K562 (cell line): ENCODE measurements around the gene ZNF747. TPM values are rescaled to one million over a fixed set of nuclear protein-coding genes. Genes with fewer than 3 reads are reported as not detected.

Source experiments
- ATAC-seq: fragments of 200-7000 bp; cut with Tn5 transposase; 3 replicates; pipeline ENCODE4 v1.9.1; 2020; ENCODE audit warnings: moderate library complexity
- BruUV-seq: library from RNA; stranded (reverse); fragments of 400-500 nt; replicated peaks from 2 replicates; lab custom pipeline; 2021; lab: Mats Ljungman, UMichigan
- CTCF ChIA-PET: fragments of 300-600 bp; formaldehyde crosslinking; extraction: SDS; loops from one replicate; lab custom pipeline; 2021; ENCODE audit warnings: low intra/inter-chr PET ratio; lab: Yijun Ruan, JAX
- POLR2A ChIA-PET: fragments of 300-600, 350-650 bp; sonication (Branson Sonifier 250); formaldehyde crosslinking; extraction: SDS; loops from one replicate; lab custom pipeline; 2021; ENCODE audit warnings: antibody characterized with exemption, inconsistent platforms; lab: Yijun Ruan, JAX
- DNase-seq, 4 experiments: peaks; one replicate each; pipeline versions ENCODE4 v3.0.0 to v3.0.0-alpha.2; 2011 to 2018; ENCODE audit warnings: low spot score in 3 of 4, mixed read lengths in 3 of 4; ENCODE audit errors: extremely low read depth in 1 of 4
- FAIRE-seq: peaks from 2 replicates; lab custom pipeline; 2011; peaks lifted over from hg19 to GRCh38; lab: Jason Lieb, UNC
- H2AFZ ChIP-seq: 2 replicates; pipeline ENCODE4 v1.6.0; 2011; ENCODE audit warnings: low read depth, low read length, control low read depth, inconsistent platforms
- H3K27ac ChIP-seq: fragments of 200-600 bp; 3 replicates; pipeline ENCODE4 v1.8.0; 2011; ENCODE audit warnings: low read depth, mild to moderate bottlenecking, control low read depth, inconsistent platforms, low read length, moderate library complexity, mixed read lengths; ENCODE audit errors: extremely low read depth
- H3K27me3 ChIP-seq, 2 experiments: fragments of 300-600 bp in 1 of 2; 2 replicates in 1 of 2; 3 replicates in 1 of 2; pipeline versions ENCODE4 v1.6.0 to v1.8.0; 2011; ENCODE audit warnings: inconsistent platforms in 2 of 2, low read length in 2 of 2, mild to moderate bottlenecking in 1 of 2, mixed read lengths in 1 of 2, moderate library complexity in 1 of 2; ENCODE audit not compliant: control insufficient read depth in 2 of 2, insufficient read depth in 2 of 2
- H3K36me3 ChIP-seq: fragments of 300-600 bp; 3 replicates; pipeline ENCODE4 v1.8.0; 2011; ENCODE audit warnings: mild to moderate bottlenecking, low read length, inconsistent platforms; ENCODE audit not compliant: control insufficient read depth, insufficient read depth
- H3K4me1 ChIP-seq, 2 experiments: fragments of 200-600 bp in 1 of 2; replicated peaks in 1 of 2; 2 replicates in 1 of 2; 3 replicates in 1 of 2; pipeline versions ENCODE4 v1.5.1 to v1.8.0; 2011; ENCODE audit warnings: inconsistent platforms in 2 of 2, low read length in 2 of 2, mild to moderate bottlenecking in 1 of 2, mixed read lengths in 1 of 2, moderate library complexity in 1 of 2; ENCODE audit not compliant: control insufficient read depth in 2 of 2, insufficient read depth in 2 of 2
- H3K4me2 ChIP-seq: 2 replicates; pipeline ENCODE4 v1.6.1; 2011; ENCODE audit warnings: low read length, control low read depth, inconsistent platforms, mixed read lengths; ENCODE audit not compliant: insufficient read depth
- H3K4me3 ChIP-seq: fragments of 200-600 bp; sonication (generic), shearing (Covaris generic); 2 replicates; pipeline ENCODE4 v1.5.1; 2016; ENCODE audit warnings: control low read depth, inconsistent platforms
- H3K79me2 ChIP-seq: fragments of 200-600 bp; 3 replicates; pipeline ENCODE4 v1.8.0; 2011; ENCODE audit warnings: low read length, inconsistent platforms; ENCODE audit not compliant: control insufficient read depth, insufficient read depth
- H3K9ac ChIP-seq, 2 experiments: 2 replicates each; pipeline versions ENCODE4 v1.6.0 to v1.6.1; 2011; ENCODE audit warnings: low read depth in 2 of 2, low read length in 2 of 2, control low read depth in 1 of 2, inconsistent platforms in 1 of 2, mild to moderate bottlenecking in 1 of 2, mixed read lengths in 1 of 2; ENCODE audit not compliant: insufficient read depth in 1 of 2
- H3K9me1 ChIP-seq: one replicate; pipeline ENCODE4 v1.6.0; 2011; ENCODE audit warnings: inconsistent platforms, mild to moderate bottlenecking, low read length, moderate library complexity; ENCODE audit not compliant: control insufficient read depth, insufficient read depth
- H3K9me3 ChIP-seq: replicated peaks from 2 replicates; pipeline ENCODE4 v1.5.1; 2011; ENCODE audit warnings: low read depth, low read length, inconsistent platforms; ENCODE audit not compliant: control insufficient read depth, insufficient read depth
- H4K20me1 ChIP-seq: replicated peaks from 2 replicates; pipeline ENCODE4 v1.6.1; 2011; ENCODE audit warnings: low read length, inconsistent platforms, mixed read lengths; ENCODE audit not compliant: control insufficient read depth, insufficient read depth
- CTCF ChIP-seq, 3 experiments: IDR thresholded peaks in 2 of 3; conservative IDR thresholded peaks in 1 of 3; 2 replicates each; pipeline ENCODE4 v1.5.1; 2011 to 2012; ENCODE audit warnings: low read length in 3 of 3, mild to moderate bottlenecking in 3 of 3, control low read depth in 2 of 3, improper control_type of control experiment in 1 of 3, inconsistent platforms in 1 of 3, low read depth in 1 of 3, mixed read lengths in 1 of 3, moderate library complexity in 1 of 3; ENCODE audit not compliant: insufficient read depth in 2 of 3
- KLF1 ChIP-seq: fragments of 450-650 bp; IDR thresholded peaks from 2 replicates; pipeline ENCODE4 v1.6.1; 2016; ENCODE audit warnings: missing genetic modification characterization, missing compliant biosample characterization
- KLF6 ChIP-seq: fragments of 250-450 bp; sonication (Bioruptor Pico); IDR thresholded peaks from 2 replicates; pipeline ENCODE4 v1.4.0; 2020; ENCODE audit warnings: mild to moderate bottlenecking, moderate library complexity, borderline replicate concordance
- NR2C2 ChIP-seq, 2 experiments: fragments of 200-800 bp in 1 of 2; sonication (Bioruptor generic) in 1 of 2; sonication (generic) in 1 of 2; formaldehyde crosslinking in 1 of 2; IDR thresholded peaks; 2 replicates each; pipeline versions ENCODE4 v1.6.1 to v1.8.0; 2016 to 2022; ENCODE audit warnings: mild to moderate bottlenecking in 1 of 2, missing compliant biosample characterization in 1 of 2, missing genetic modification characterization in 1 of 2, missing genetic modification reagents in 1 of 2
- RAD21 ChIP-seq, 2 experiments: fragments of 250-450 bp in 1 of 2; fragments of 450-650 bp in 1 of 2; sonication (Bioruptor Pico) in 1 of 2; formaldehyde crosslinking in 1 of 2; IDR thresholded peaks in 1 of 2; conservative IDR thresholded peaks in 1 of 2; 2 replicates each; pipeline versions ENCODE4 v1.4.0 to v1.8.0; 2020 to 2022; ENCODE audit warnings: mild to moderate bottlenecking in 2 of 2, moderate library complexity in 1 of 2
- SMC3 ChIP-seq: conservative IDR thresholded peaks from 2 replicates; pipeline ENCODE4 v1.6.1; 2011; ENCODE audit warnings: low read depth, low read length, improper control_type of control experiment; ENCODE audit not compliant: insufficient read depth
- WGBS: fragments of 100-300 bp; shearing (Covaris generic); methylation state at CpG from one replicate; pipeline ENCODE4 v1.1.6; 2016; ENCODE audit warnings: low coverage, mixed read lengths; ENCODE audit not compliant: insufficient coverage; ENCODE audit errors: missing lambda C conversion rate; 5-methylcytosine and 5-hydroxymethylcytosine counted together
- in situ Hi-C: fragments of 300-500 bp; cut with MboI; formaldehyde crosslinking; loops from 4 replicates; pipeline ENCODE4 v1.15.0; 2018; ENCODE audit warnings: inconsistent platforms, mixed read lengths
- intact Hi-C: fragments of 100-400 bp; cut with micrococcal nuclease; formaldehyde crosslinking; loops from 2 replicates; pipeline ENCODE4 v1.14.2; 2022
- polyA plus RNA-seq, 8 experiments: library from polyadenylated mRNA; depleted of rRNA in 4 of 8; stranded (reverse) in 5 of 8; unstranded in 3 of 8; fragments of >200 nt; fragmentation: Nextera tagmentation in 2 of 8; fragmentation: Illumina TruSeq in 1 of 8; extraction: Ambion mirVana in 2 of 8; extraction: Trizol in 1 of 8; gene quantifications; 2 replicates each; pipeline versions ENCODE4 v1.2.1 to v1.2.3, GENCODE V29; 2011 to 2014; ENCODE audit warnings: inconsistent platforms in 1 of 8, missing spikeins in 1 of 8
- total RNA-seq, 7 experiments: library from RNA; depleted of rRNA in 6 of 7; stranded (reverse); fragments of >200 nt in 6 of 7; fragmentation: Illumina TruSeq in 2 of 7; extraction: Trizol in 2 of 7; gene quantifications; 2 replicates each; pipeline versions ENCODE4 v1.2.1 to v1.2.3, GENCODE V29; 2011 to 2021; ENCODE audit warnings: low replicate concordance in 1 of 7

Gene ZNF747
- total and polyA plus RNA-seq, 9 of the 15 experiments (the other 6 are each of a cell fraction or from before 2014, with no cell fraction given), result 0.14 to 3.3 (median 1.5) TPM

DNA sequence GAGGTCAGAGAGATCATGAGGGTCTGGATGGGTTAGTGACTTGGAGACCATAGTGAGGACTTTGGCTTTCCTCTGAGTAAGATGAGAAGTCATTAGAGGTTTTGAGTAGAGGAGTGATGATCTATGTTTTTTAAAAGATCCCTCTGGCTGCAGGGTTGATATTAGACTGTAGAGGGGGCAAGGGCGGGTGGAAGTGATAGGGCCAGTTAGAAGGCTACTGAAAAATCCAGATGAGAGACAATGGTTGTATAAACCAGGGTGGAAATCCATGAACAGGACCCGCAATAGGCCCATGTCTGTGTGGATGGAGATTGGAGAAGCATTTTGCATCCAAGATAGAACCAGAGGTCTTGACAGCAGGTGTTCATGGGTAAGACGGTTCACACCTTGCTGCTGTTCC, 52.3 kb downstream of the ZNF747 start:
- TF ChIP-seq CTCF (IDR thresholded peaks at IDR 0.05 in 2 of 3, conservative IDR thresholded peaks at IDR 0.05 in 1 of 3; ENCODE audit: insufficient read depth in 2 of 3, low read depth in 1 of 3, low read length in 3 of 3) (peak; percentile 52 to 66 (median 57)), KLF1 (tag) (peak; percentile 98), NR2C2 (CRISPR knock-in tag; IDR thresholded peaks at IDR 0.05) (no peak), NR2C2 (tag; IDR thresholded peaks at IDR 0.05) (no peak), KLF6 (CRISPR knock-in tag) (peak; percentile 72; the same call in 1 of the 2 replicates), SMC3 (peak; percentile 36; the same call in 1 of the 2 replicates), RAD21 (CRISPR knock-in tag; conservative IDR thresholded peaks at IDR 0.05 in 1 of 2, IDR thresholded peaks at IDR 0.05 in 1 of 2) (peak in 1 of 2 experiments; percentile 45; a peak in 2 of 4 replicates)
- H3K4me1 ChIP-seq, result no peaks in the 10 kb centered on the region
- no peak overlapping the region for H3K4me3 ChIP-seq
- no peak overlapping the region for H3K27ac ChIP-seq
- 34% methylated on average over 3 of the region's 3 CpGs for WGBS
- no peak overlapping the region for H3K4me2 ChIP-seq
- no TSS peak for BruUV-seq
- no peaks in the 10 kb centered on the region for H3K27me3 ChIP-seq
- H3K9ac ChIP-seq, result no peak overlapping the region
- H3K9me1 ChIP-seq, result no peaks in the 10 kb centered on the region
- DNase-seq (peak; percentile 37 to 60 (median 48)), ATAC-seq (peak; percentile 87), FAIRE-seq (peak; percentile 57)
- POLR2A ChIA-PET, result interaction anchor here (1.0 to 1.3 kb wide), 3 partner anchors 8 to 13 kb away, joined by 3 to 7 read pairs (median 4); no protein-coding TSS in a partner anchor
- no peaks in the 10 kb centered on the region for H3K36me3 ChIP-seq
- H4K20me1 ChIP-seq, result no peaks in the 10 kb centered on the region
- CTCF ChIA-PET, result no interaction called here
- peak overlapping the region; percentile 81 for H2AFZ ChIP-seq
- H3K79me2 ChIP-seq, result no peaks in the 10 kb centered on the region
- in situ Hi-C loops (no loop called here), intact Hi-C loops (no loop called here)
- no peaks in the 10 kb centered on the region for H3K9me3 ChIP-seq
